ENCODE results near the gene TFAP2E.

GRCh38 chr1:35556484-35557117, 16.5 kb upstream of the TFAP2E start:
- TF ChIP-seq PATZ1 (CRISPR knock-in tag; IDR thresholded peaks at IDR 0.05; ENCODE audit: borderline replicate concordance) (no peak), ESRRG (CRISPR knock-in tag; IDR thresholded peaks at IDR 0.05) (no peak), TOX (CRISPR knock-in tag; IDR thresholded peaks at IDR 0.05; ENCODE audit: borderline replicate concordance) (no peak)

Measured in SK-N-SH treated with all-trans-retinoic acid at 6 μM for 48 hours (cell line).